Mammary epithelial cell (primary cell): ENCODE measurements around the gene DMRTA2.
A peak's percentile ranks its signal among the peaks of the same experiment; 100 is the strongest.

Experiments used
- EZH2 ChIP-seq: IDR thresholded peaks from 2 replicates; pipeline ENCODE4 v1.6.1; 2012; ENCODE audit warnings: low read length, inconsistent platforms, borderline replicate concordance
- TF ChIP-seq, protein P1 (sequence below), 2 donors: IDR thresholded peaks in 1 of 2; conservative IDR thresholded peaks in 1 of 2; 2 replicates each; pipeline ENCODE4 v1.5.1; 2011 to 2012; ENCODE audit warnings: inconsistent platforms in 2 of 2, low read length in 2 of 2, mild to moderate bottlenecking in 2 of 2, control low read depth in 1 of 2, low read depth in 1 of 2; ENCODE audit not compliant: insufficient read depth in 1 of 2; ENCODE audit errors: extremely low read depth in 1 of 2

- TF ChIP-seq, protein P1, sequence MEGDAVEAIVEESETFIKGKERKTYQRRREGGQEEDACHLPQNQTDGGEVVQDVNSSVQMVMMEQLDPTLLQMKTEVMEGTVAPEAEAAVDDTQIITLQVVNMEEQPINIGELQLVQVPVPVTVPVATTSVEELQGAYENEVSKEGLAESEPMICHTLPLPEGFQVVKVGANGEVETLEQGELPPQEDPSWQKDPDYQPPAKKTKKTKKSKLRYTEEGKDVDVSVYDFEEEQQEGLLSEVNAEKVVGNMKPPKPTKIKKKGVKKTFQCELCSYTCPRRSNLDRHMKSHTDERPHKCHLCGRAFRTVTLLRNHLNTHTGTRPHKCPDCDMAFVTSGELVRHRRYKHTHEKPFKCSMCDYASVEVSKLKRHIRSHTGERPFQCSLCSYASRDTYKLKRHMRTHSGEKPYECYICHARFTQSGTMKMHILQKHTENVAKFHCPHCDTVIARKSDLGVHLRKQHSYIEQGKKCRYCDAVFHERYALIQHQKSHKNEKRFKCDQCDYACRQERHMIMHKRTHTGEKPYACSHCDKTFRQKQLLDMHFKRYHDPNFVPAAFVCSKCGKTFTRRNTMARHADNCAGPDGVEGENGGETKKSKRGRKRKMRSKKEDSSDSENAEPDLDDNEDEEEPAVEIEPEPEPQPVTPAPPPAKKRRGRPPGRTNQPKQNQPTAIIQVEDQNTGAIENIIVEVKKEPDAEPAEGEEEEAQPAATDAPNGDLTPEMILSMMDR (conservative IDR thresholded peaks at IDR 0.05 in 1 of 2, IDR thresholded peaks at IDR 0.05 in 1 of 2; ENCODE audit: extremely low read depth in 1 of 2, insufficient read depth in 1 of 2, low read depth in 1 of 2, low read length in 2 of 2), result peak in 1 of 2 donors; percentile 23
- TF ChIP-seq EZH2, result no peak
These were observed 15.7 kb upstream of the DMRTA2 start for GRCh38 chr1:50438945-50439344.
